DOHH2 (cell line): ENCODE data around the gene PTPRK.

Experiments
- CTCF ChIP-seq: fragments of 200-600 bp; sonication (generic); IDR thresholded peaks from one replicate; pipeline ENCODE4 v1.5.1; 2014; ENCODE audit warnings: antibody characterized with exemption, mild to moderate bottlenecking, low read depth, low read length; ENCODE audit not compliant: poor library complexity, severe bottlenecking
- EZH2phosphoT487 ChIP-seq: fragments of 200-600 bp; sonication (generic); IDR thresholded peaks from 2 replicates; pipeline ENCODE4 v1.6.1; 2017; ENCODE audit warnings: borderline replicate concordance, mild to moderate bottlenecking, antibody characterized with exemption, low read length, moderate library complexity, mixed read lengths

- TF ChIP-seq CTCF: no peak
- no peak for TF ChIP-seq EZH2phosphoT487
These were observed 496.4 kb downstream of the PTPRK start for GRCh38 chr6:128024046-128024445.
